Right lobe of liver (tissue), 4 donors: ENCODE data around the gene FANCC.

Experiments used
- CTCF ChIP-seq, 4 donors: fragments of 200-600 bp in 3 of 4; fragments of 450-650 bp in 1 of 4; IDR thresholded peaks; one replicate each; pipeline versions ENCODE4 v1.5.1 to v1.8.0; 2016 to 2022; ENCODE audit warnings: antibody characterized with exemption in 4 of 4, mild to moderate bottlenecking in 2 of 4
- POLR2A ChIP-seq: fragments of 450-650 bp; IDR thresholded peaks from one replicate; pipeline ENCODE4 v1.6.1; 2017; ENCODE audit warnings: antibody characterized with exemption, mild to moderate bottlenecking
- donor health status: DM: no; HTN: no; CAD: no.
- donor health status: DM: no; HTN: no; CAD: no.
- donor health status: DM: no; HTN: yes; CAD: no.

- no peak for TF ChIP-seq CTCF (IDR thresholded peaks at IDR 0.05)
- TF ChIP-seq POLR2A: no peak
Observed at GRCh38 chr9:95157481-95158151, 159.9 kb downstream of the FANCC start.
